ENCODE results near the gene DNAH11. TPM values are rescaled to one million over a fixed set of nuclear protein-coding genes. Genes with fewer than 3 reads are reported as not detected.

Gene DNAH11
- total RNA-seq, 1 donor from 2014 or later = 0.13 TPM

DNA sequence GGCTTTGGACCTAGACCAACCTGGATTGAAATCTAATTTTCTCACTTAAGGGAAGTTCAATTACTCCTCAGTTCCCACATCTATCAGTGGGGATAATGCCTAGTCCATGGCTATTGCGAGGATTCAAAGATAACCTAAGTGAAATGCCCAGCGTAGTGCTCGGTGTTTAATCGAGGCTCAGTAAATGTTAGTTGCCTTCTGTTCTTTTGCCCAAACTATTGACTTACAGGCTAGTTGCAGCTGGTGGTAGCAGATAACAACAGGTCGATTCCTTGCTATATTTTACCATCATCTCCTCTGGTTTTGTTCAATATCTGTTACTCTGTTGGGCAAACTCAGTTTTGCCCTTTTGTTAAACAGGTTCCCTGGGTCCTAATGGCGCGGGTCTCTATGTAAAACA is 22.8 kb downstream of the DNAH11 start:
- no peaks in the 10 kb centered on the region for H3K4me1 ChIP-seq
- H3K4me2 ChIP-seq = no peak overlapping the region
- no peak overlapping the region for H3K9ac ChIP-seq
- no peaks in the 10 kb centered on the region for H4K20me1 ChIP-seq (ENCODE audit: low read depth)
- no peak overlapping the region for H3K4me3 ChIP-seq
- Mint-ChIP-seq H3K4me3 (no peak overlapping the region), H3K9me3 (no peaks in the 10 kb centered on the region), H3K36me3 (no peaks in the 10 kb centered on the region), H3K27ac (no peak overlapping the region), H3K27me3 (ENCODE audit: insufficient read depth, low read depth) (no peaks in the 10 kb centered on the region), H3K4me1 (no peaks in the 10 kb centered on the region)
- H3F3A ChIP-seq (ENCODE audit: low read depth) = no peaks in the 10 kb centered on the region
- no peaks in the 10 kb centered on the region for H3K36me3 ChIP-seq
- no peak for DNase-seq (ENCODE audit: low spot score)
- no peak overlapping the region for H3K27ac ChIP-seq
- TF ChIP-seq EZH2 (IDR thresholded peaks at IDR 0.05) (no peak), EZH2phosphoT487 (IDR thresholded peaks at IDR 0.05) (no peak)
- TF ChIP-seq, protein P1, sequence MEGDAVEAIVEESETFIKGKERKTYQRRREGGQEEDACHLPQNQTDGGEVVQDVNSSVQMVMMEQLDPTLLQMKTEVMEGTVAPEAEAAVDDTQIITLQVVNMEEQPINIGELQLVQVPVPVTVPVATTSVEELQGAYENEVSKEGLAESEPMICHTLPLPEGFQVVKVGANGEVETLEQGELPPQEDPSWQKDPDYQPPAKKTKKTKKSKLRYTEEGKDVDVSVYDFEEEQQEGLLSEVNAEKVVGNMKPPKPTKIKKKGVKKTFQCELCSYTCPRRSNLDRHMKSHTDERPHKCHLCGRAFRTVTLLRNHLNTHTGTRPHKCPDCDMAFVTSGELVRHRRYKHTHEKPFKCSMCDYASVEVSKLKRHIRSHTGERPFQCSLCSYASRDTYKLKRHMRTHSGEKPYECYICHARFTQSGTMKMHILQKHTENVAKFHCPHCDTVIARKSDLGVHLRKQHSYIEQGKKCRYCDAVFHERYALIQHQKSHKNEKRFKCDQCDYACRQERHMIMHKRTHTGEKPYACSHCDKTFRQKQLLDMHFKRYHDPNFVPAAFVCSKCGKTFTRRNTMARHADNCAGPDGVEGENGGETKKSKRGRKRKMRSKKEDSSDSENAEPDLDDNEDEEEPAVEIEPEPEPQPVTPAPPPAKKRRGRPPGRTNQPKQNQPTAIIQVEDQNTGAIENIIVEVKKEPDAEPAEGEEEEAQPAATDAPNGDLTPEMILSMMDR (IDR thresholded peaks at IDR 0.05) = no peak
- no peaks in the 10 kb centered on the region for H3K79me2 ChIP-seq (ENCODE audit: low read depth)
- H3K9me3 ChIP-seq (ENCODE audit: low read depth) = no peaks in the 10 kb centered on the region
- H2AFZ ChIP-seq (replicated peaks) = no peak overlapping the region
- H3K27me3 ChIP-seq = no peaks in the 10 kb centered on the region

- H3K9ac ChIP-seq = no peak overlapping the region
- H3K27me3 ChIP-seq = no peaks in the 10 kb centered on the region
- no peak overlapping the region for H3K4me2 ChIP-seq
- H3K4me1 ChIP-seq = no peaks in the 10 kb centered on the region
- no peaks in the 10 kb centered on the region for H3F3A ChIP-seq (ENCODE audit: low read depth)
- H3K79me2 ChIP-seq (ENCODE audit: low read depth) = no peaks in the 10 kb centered on the region
- no peak overlapping the region for H3K4me3 ChIP-seq
- Mint-ChIP-seq H3K36me3 (no peaks in the 10 kb centered on the region), H3K4me3 (no peak overlapping the region), H3K27me3 (ENCODE audit: insufficient read depth, low read depth) (no peaks in the 10 kb centered on the region), H3K27ac (no peak overlapping the region), H3K9me3 (no peaks in the 10 kb centered on the region), H3K4me1 (no peaks in the 10 kb centered on the region)
- H2AFZ ChIP-seq (replicated peaks) = no peak overlapping the region
- H3K36me3 ChIP-seq = no peaks in the 10 kb centered on the region
- H4K20me1 ChIP-seq (ENCODE audit: low read depth) = no peaks in the 10 kb centered on the region
- TF ChIP-seq EZH2phosphoT487 (IDR thresholded peaks at IDR 0.05) = no peak
- TF ChIP-seq, protein P1 (IDR thresholded peaks at IDR 0.05) = no peak
- TF ChIP-seq EZH2 (IDR thresholded peaks at IDR 0.05) = no peak
- DNase-seq (ENCODE audit: low spot score) = no peak
- no peaks in the 10 kb centered on the region for H3K9me3 ChIP-seq (ENCODE audit: low read depth)
- H3K27ac ChIP-seq = no peak overlapping the region
These were observed 23.3 kb downstream of the DNAH11 start for GRCh38 chr7:21566094-21566493.

DNA sequence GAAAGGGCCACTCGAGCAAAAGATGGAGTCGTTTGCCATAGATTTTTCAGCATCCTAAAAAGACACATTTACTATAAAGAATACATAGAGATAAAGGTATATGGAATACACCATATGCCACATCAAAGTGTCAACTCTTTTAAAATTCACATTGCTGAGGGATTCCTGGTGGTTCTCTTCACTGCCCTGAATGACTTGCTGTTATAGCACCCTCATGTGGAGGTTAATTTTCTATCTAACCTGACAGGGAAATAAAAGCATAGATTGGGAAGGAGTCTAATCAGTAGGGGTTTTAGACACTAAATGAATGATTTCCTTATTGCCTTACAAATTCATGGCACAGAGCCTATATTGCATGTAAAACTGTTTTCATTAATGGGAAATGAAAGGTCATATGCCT is 25.9 kb downstream of the DNAH11 start:
- Mint-ChIP-seq H3K27ac (no peak overlapping the region), H3K4me3 (no peak overlapping the region), H3K36me3 (no peaks in the 10 kb centered on the region), H3K9me3 (no peaks in the 10 kb centered on the region), H3K4me1 (no peaks in the 10 kb centered on the region), H3K27me3 (ENCODE audit: insufficient read depth, low read depth) (no peaks in the 10 kb centered on the region)
- DNase-seq (ENCODE audit: low spot score) = peak; percentile 46
- no peak overlapping the region for H3K9ac ChIP-seq
- no peaks in the 10 kb centered on the region for H3K79me2 ChIP-seq (ENCODE audit: low read depth)
- H3K4me1 ChIP-seq = no peaks in the 10 kb centered on the region
- H3K4me3 ChIP-seq = no peak overlapping the region
- TF ChIP-seq, protein P1 (IDR thresholded peaks at IDR 0.05) = peak; percentile 62
- no peak for TF ChIP-seq EZH2 (IDR thresholded peaks at IDR 0.05)
- no peaks in the 10 kb centered on the region for H3K36me3 ChIP-seq
- no peaks in the 10 kb centered on the region for H3F3A ChIP-seq (ENCODE audit: low read depth)
- no peak overlapping the region for H3K4me2 ChIP-seq
- no peaks in the 10 kb centered on the region for H4K20me1 ChIP-seq (ENCODE audit: low read depth)
- H2AFZ ChIP-seq (replicated peaks) = no peak overlapping the region
- no peaks in the 10 kb centered on the region for H3K27me3 ChIP-seq
- no peak overlapping the region for H3K27ac ChIP-seq
- H3K9me3 ChIP-seq (ENCODE audit: low read depth) = no peaks in the 10 kb centered on the region

All from neural progenitor cell (in vitro differentiated cells).